K562 (cell line): ENCODE measurements around the gene ZNF701.

Source experiments
- MTA3 ChIP-seq: fragments of 450-650 bp; formaldehyde crosslinking; IDR thresholded peaks from 2 replicates; pipeline ENCODE4 v1.6.1; 2017; ENCODE audit warnings: mild to moderate bottlenecking, borderline replicate concordance
- SNIP1 ChIP-seq: fragments of 450-650 bp; IDR thresholded peaks from 2 replicates; pipeline ENCODE4 v1.7.1; 2017; ENCODE audit warnings: low read depth, mild to moderate bottlenecking
- TGIF2 ChIP-seq: sonication (generic); formaldehyde crosslinking; IDR thresholded peaks from 2 replicates; pipeline ENCODE4 v1.8.1; 2022; ENCODE audit warnings: mild to moderate bottlenecking, missing genetic modification reagents, moderate library complexity

DNA sequence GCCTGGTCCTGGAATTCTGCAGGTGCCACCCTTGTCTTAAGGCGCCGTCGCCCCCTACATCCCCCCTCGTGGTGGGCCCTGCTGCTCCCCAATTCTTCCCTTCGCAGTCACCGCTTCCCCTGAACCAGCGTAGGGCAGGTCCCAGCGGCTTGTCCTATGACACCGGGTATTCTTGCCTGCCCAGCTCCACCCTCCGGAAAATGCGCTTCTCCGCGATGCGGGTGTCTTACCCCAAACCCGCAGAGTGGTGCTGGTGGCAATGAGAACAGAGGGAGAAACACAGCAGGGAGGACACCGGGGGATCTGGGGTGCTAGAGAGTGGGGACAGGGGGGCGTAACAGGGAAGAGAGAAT is 33.7 kb upstream of the ZNF701 start:
- TF ChIP-seq SNIP1 (no peak), MTA3 (no peak), TGIF2 (no peak)
